22Rv1 (cell line): ENCODE measurements around the gene ENSA.

ENCODE experiments used
- H3K27ac ChIP-seq: fragments of 450-650 bp; 2 replicates; pipeline ENCODE4 v1.5.1; 2017
- CTCF ChIP-seq: fragments of 450-650 bp; IDR thresholded peaks from 2 replicates; pipeline ENCODE4 v1.5.1; 2017; ENCODE audit warnings: mild to moderate bottlenecking
- ZFX ChIP-seq: fragments of 450-650 bp; IDR thresholded peaks from 2 replicates; pipeline ENCODE4 v1.6.1; 2017; ENCODE audit warnings: antibody characterized with exemption, borderline replicate concordance

The ENSA gene

GRCh38 chr1:150575518-150576366 is 53.7 kb downstream of the ENSA start:
- H3K27ac ChIP-seq, result peak overlapping the region; percentile 93
- TF ChIP-seq ZFX, result no peak
- TF ChIP-seq CTCF, result no peak

- TF ChIP-seq ZFX (no peak), CTCF (no peak)
- H3K27ac ChIP-seq, result peak overlapping the region; percentile 93
These were observed 54.3 kb downstream of the ENSA start for GRCh38 chr1:150575072-150575489.

GRCh38 chr1:150574260-150575071 is 54.9 kb downstream of the ENSA start:
- H3K27ac ChIP-seq, result peak overlapping the region; percentile 93
- TF ChIP-seq ZFX (no peak), CTCF (no peak)

- H3K27ac ChIP-seq, result peak overlapping the region; percentile 93
These were observed 55.8 kb downstream of the ENSA start for GRCh38 chr1:150573648-150574071.

- H3K27ac ChIP-seq, result peak overlapping the region; percentile 93
- TF ChIP-seq ZFX (no peak), CTCF (no peak)
These were observed 56.3 kb downstream of the ENSA start for GRCh38 chr1:150572918-150573647.
